ENCODE data around the gene NEXN.

Gene NEXN

DNA sequence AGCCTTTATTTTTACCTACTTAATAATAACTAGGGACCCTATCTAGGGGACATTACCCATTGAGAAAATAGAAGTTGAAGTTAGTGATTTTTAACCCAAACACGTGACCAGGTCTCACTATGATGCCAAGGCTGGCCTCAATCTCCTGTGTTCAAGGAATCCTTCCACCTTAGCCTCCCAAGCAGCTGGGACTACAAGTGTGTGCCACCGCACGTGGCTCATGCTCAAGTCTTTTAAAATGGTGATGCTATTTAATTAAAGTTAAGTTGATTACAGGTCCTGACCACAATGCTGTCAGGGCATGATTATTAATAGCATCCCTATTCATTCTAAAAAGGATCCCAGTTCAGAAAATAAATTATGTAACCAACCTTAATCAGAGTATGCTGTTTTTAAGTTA, 65.5 kb downstream of the NEXN start:
- no peak for ATAC-seq
- no peak for TF ChIP-seq ZFP30 (CRISPR knock-in tag; IDR thresholded peaks at IDR 0.05)
- TF ChIP-seq CSDC2 (CRISPR knock-in tag; IDR thresholded peaks at IDR 0.05), result no peak
- TF ChIP-seq SNAI2 (CRISPR knock-in tag; IDR thresholded peaks at IDR 0.05), result no peak
- TF ChIP-seq, protein P1, sequence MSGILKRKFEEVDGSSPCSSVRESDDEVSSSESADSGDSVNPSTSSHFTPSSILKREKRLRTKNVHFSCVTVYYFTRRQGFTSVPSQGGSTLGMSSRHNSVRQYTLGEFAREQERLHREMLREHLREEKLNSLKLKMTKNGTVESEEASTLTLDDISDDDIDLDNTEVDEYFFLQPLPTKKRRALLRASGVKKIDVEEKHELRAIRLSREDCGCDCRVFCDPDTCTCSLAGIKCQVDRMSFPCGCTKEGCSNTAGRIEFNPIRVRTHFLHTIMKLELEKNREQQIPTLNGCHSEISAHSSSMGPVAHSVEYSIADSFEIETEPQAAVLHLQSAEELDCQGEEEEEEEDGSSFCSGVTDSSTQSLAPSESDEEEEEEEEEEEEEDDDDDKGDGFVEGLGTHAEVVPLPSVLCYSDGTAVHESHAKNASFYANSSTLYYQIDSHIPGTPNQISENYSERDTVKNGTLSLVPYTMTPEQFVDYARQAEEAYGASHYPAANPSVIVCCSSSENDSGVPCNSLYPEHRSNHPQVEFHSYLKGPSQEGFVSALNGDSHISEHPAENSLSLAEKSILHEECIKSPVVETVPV (CRISPR knock-in tag; IDR thresholded peaks at IDR 0.05), result no peak
- no peak for TF ChIP-seq ESRRG (CRISPR knock-in tag; IDR thresholded peaks at IDR 0.05)
- no peak for TF ChIP-seq ZFP3 (CRISPR knock-in tag; IDR thresholded peaks at IDR 0.05)
- TF ChIP-seq, protein P2, sequence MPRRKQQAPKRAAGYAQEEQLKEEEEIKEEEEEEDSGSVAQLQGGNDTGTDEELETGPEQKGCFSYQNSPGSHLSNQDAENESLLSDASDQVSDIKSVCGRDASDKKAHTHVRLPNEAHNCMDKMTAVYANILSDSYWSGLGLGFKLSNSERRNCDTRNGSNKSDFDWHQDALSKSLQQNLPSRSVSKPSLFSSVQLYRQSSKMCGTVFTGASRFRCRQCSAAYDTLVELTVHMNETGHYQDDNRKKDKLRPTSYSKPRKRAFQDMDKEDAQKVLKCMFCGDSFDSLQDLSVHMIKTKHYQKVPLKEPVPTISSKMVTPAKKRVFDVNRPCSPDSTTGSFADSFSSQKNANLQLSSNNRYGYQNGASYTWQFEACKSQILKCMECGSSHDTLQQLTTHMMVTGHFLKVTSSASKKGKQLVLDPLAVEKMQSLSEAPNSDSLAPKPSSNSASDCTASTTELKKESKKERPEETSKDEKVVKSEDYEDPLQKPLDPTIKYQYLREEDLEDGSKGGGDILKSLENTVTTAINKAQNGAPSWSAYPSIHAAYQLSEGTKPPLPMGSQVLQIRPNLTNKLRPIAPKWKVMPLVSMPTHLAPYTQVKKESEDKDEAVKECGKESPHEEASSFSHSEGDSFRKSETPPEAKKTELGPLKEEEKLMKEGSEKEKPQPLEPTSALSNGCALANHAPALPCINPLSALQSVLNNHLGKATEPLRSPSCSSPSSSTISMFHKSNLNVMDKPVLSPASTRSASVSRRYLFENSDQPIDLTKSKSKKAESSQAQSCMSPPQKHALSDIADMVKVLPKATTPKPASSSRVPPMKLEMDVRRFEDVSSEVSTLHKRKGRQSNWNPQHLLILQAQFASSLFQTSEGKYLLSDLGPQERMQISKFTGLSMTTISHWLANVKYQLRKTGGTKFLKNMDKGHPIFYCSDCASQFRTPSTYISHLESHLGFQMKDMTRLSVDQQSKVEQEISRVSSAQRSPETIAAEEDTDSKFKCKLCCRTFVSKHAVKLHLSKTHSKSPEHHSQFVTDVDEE (CRISPR knock-in tag; IDR thresholded peaks at IDR 0.05), result no peak
- no peak for TF ChIP-seq ISL1 (CRISPR knock-in tag; IDR thresholded peaks at IDR 0.05)
- TF ChIP-seq ZNF8 (CRISPR knock-in tag; IDR thresholded peaks at IDR 0.05), result no peak
- no peak for TF ChIP-seq GLIS3 (CRISPR knock-in tag; IDR thresholded peaks at IDR 0.05)

DNA sequence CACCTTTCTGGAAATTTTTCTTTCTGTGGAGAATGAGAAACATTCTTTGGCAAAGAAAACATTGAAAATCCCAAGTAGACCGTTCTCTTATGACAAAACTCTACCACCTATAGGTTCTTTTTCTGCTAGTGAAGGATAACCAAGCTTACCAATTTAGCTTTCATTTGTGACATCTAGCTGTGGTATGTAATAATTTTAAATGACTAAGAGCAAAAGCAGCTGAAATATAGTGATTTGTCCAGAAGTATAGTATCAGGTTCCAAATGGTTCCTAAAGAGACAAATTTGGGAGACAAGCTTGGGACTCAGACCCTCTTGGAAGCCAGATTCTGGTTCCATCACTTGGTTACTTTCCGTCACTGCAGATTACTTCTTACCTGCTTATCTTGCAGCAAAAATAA, 66.1 kb downstream of the NEXN start:
- no peak for TF ChIP-seq OSR1 (CRISPR knock-in tag; IDR thresholded peaks at IDR 0.05)
- no peak for TF ChIP-seq TOX (CRISPR knock-in tag; IDR thresholded peaks at IDR 0.05; ENCODE audit: borderline replicate concordance)
- no peak for TF ChIP-seq ESRRG (CRISPR knock-in tag; IDR thresholded peaks at IDR 0.05)
- ATAC-seq, result peak; percentile 47

DNA sequence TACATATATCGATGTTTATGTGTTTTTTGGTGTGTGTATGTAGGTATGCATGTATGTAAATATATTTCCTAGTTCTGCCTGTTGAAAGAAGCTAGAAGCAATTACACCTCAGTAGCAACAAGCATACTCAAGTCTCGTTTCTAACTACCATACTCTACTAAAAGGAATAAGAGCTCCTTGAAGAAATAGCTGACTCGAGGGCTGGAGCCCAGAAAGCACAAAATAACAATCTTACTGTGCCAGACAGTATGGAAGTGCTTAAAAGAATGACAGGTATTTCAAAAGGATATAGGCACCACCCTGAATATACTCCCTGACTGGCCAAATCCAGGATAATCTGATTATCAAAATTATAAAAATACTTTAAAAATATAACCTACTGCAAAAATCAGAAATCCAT, 67.3 kb downstream of the NEXN start:
- TF ChIP-seq, protein P2 (CRISPR knock-in tag; IDR thresholded peaks at IDR 0.05), result no peak
- TF ChIP-seq OSR1 (CRISPR knock-in tag; IDR thresholded peaks at IDR 0.05) (no peak), ZNF8 (CRISPR knock-in tag; IDR thresholded peaks at IDR 0.05) (no peak), BACH2 (CRISPR knock-in tag; IDR thresholded peaks at IDR 0.05; ENCODE audit: borderline replicate concordance) (no peak), GLIS3 (CRISPR knock-in tag; IDR thresholded peaks at IDR 0.05) (no peak), SNAI2 (CRISPR knock-in tag; IDR thresholded peaks at IDR 0.05) (no peak), ARNTL (CRISPR knock-in tag; IDR thresholded peaks at IDR 0.05; ENCODE audit: borderline replicate concordance, low read depth) (no peak), ZFP3 (CRISPR knock-in tag; IDR thresholded peaks at IDR 0.05) (no peak), ZNF565 (CRISPR knock-in tag; conservative IDR thresholded peaks at IDR 0.05; ENCODE audit: low read depth) (no peak), TOX (CRISPR knock-in tag; IDR thresholded peaks at IDR 0.05; ENCODE audit: borderline replicate concordance) (no peak), ZFP30 (CRISPR knock-in tag; IDR thresholded peaks at IDR 0.05) (no peak), ZNF70 (CRISPR knock-in tag; IDR thresholded peaks at IDR 0.05) (no peak)
- TF ChIP-seq, protein P3, sequence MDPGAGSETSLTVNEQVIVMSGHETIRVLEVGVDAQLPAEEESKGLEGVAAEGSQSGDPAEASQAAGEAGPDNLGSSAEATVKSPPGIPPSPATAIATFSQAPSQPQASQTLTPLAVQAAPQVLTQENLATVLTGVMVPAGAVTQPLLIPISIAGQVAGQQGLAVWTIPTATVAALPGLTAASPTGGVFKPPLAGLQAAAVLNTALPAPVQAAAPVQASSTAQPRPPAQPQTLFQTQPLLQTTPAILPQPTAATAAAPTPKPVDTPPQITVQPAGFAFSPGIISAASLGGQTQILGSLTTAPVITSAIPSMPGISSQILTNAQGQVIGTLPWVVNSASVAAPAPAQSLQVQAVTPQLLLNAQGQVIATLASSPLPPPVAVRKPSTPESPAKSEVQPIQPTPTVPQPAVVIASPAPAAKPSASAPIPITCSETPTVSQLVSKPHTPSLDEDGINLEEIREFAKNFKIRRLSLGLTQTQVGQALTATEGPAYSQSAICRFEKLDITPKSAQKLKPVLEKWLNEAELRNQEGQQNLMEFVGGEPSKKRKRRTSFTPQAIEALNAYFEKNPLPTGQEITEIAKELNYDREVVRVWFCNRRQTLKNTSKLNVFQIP (CRISPR knock-in tag; IDR thresholded peaks at IDR 0.05; ENCODE audit: borderline replicate concordance, low read depth), result no peak
- TF ChIP-seq, protein P4, sequence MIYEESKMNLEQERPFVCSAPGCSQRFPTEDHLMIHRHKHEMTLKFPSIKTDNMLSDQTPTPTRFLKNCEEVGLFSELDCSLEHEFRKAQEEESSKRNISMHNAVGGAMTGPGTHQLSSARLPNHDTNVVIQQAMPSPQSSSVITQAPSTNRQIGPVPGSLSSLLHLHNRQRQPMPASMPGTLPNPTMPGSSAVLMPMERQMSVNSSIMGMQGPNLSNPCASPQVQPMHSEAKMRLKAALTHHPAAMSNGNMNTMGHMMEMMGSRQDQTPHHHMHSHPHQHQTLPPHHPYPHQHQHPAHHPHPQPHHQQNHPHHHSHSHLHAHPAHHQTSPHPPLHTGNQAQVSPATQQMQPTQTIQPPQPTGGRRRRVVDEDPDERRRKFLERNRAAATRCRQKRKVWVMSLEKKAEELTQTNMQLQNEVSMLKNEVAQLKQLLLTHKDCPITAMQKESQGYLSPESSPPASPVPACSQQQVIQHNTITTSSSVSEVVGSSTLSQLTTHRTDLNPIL (CRISPR knock-in tag; IDR thresholded peaks at IDR 0.05; ENCODE audit: low read depth), result no peak
- TF ChIP-seq, protein P5, sequence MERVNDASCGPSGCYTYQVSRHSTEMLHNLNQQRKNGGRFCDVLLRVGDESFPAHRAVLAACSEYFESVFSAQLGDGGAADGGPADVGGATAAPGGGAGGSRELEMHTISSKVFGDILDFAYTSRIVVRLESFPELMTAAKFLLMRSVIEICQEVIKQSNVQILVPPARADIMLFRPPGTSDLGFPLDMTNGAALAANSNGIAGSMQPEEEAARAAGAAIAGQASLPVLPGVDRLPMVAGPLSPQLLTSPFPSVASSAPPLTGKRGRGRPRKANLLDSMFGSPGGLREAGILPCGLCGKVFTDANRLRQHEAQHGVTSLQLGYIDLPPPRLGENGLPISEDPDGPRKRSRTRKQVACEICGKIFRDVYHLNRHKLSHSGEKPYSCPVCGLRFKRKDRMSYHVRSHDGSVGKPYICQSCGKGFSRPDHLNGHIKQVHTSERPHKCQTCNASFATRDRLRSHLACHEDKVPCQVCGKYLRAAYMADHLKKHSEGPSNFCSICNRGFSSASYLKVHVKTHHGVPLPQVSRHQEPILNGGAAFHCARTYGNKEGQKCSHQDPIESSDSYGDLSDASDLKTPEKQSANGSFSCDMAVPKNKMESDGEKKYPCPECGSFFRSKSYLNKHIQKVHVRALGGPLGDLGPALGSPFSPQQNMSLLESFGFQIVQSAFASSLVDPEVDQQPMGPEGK (CRISPR knock-in tag; IDR thresholded peaks at IDR 0.05; ENCODE audit: borderline replicate concordance), result no peak
- TF ChIP-seq, protein P1 (CRISPR knock-in tag; IDR thresholded peaks at IDR 0.05), result no peak
- no peak for ATAC-seq

Measured in SK-N-SH treated with all-trans-retinoic acid at 6 μM for 48 hours (cell line).